SHP77 treated with DMSO at 0.1 percent for 48 hours (cell line): ENCODE data around the gene ROBO4.
A peak's percentile ranks its signal among the peaks of the same experiment; 100 is the strongest.

Experiments used
- DNase-seq: peaks from one replicate; lab custom pipeline; 2025; lab: John Stamatoyannopoulos, UW

The ROBO4 gene

GRCh38 chr11:124872741-124873140 is 24.9 kb downstream of the ROBO4 start:
- DNase-seq = no peak

- DNase-seq = no peak
Observed at GRCh38 chr11:124872280-124872679, 25.4 kb downstream of the ROBO4 start.

GRCh38 chr11:124870430-124870829 is 27.2 kb downstream of the ROBO4 start:
- DNase-seq = no peak

GRCh38 chr11:124869856-124870387 is 27.7 kb downstream of the ROBO4 start:
- DNase-seq = no peak

GRCh38 chr11:124869331-124869730 is 28.3 kb downstream of the ROBO4 start:
- DNase-seq = no peak

GRCh38 chr11:124868331-124869274 is 29.1 kb downstream of the ROBO4 start:
- no peak for DNase-seq

- peak; percentile 11 for DNase-seq
Observed at GRCh38 chr11:124867700-124868099, 30.0 kb downstream of the ROBO4 start.

GRCh38 chr11:124865902-124866851 is 31.5 kb downstream of the ROBO4 start:
- DNase-seq = no peak

GRCh38 chr11:124865181-124865901 is 32.3 kb downstream of the ROBO4 start, which contains the start of gene ROBO3:
TSS of gene ROBO3 (plus strand) at chr11:124865432. CDS start at chr11:124865578, 146 bp downstream.
- no peak for DNase-seq

- DNase-seq = no peak
Observed at GRCh38 chr11:124864892-124865180, 32.8 kb downstream of the ROBO4 start.

- DNase-seq = no peak
Observed at GRCh38 chr11:124864176-124864891, 33.3 kb downstream of the ROBO4 start.

GRCh38 chr11:124863826-124864165 is 33.9 kb downstream of the ROBO4 start:
- DNase-seq = no peak

GRCh38 chr11:124863137-124863825 is 34.4 kb downstream of the ROBO4 start:
- DNase-seq = peak; percentile 10

GRCh38 chr11:124861670-124862069 is 36.0 kb downstream of the ROBO4 start:
- no peak for DNase-seq

GRCh38 chr11:124859171-124859570 is 38.5 kb downstream of the ROBO4 start:
- no peak for DNase-seq

- no peak for DNase-seq
Observed at GRCh38 chr11:124846070-124846673, 51.5 kb downstream of the ROBO4 start.

- no peak for DNase-seq
Observed at GRCh38 chr11:124844664-124845079, 53.0 kb downstream of the ROBO4 start.

GRCh38 chr11:124843616-124843910 is 54.1 kb downstream of the ROBO4 start:
- no peak for DNase-seq

GRCh38 chr11:124842305-124842704 is 55.4 kb downstream of the ROBO4 start:
- DNase-seq = no peak

GRCh38 chr11:124841840-124842239 is 55.8 kb downstream of the ROBO4 start:
- no peak for DNase-seq
